Neural progenitor cell (in vitro differentiated cells): ENCODE measurements around the gene PKP3. TPM values are rescaled to one million over a fixed set of nuclear protein-coding genes. Genes with fewer than 3 reads are reported as not detected.
"Not testable (repeated sequence)": the region's sequence is repeated elsewhere in the genome, so short reads cannot be mapped to it uniquely, and the experiment has no call there.

ENCODE experiments used
- DNase-seq: peaks from one replicate; pipeline ENCODE4 v3.0.0-alpha.2; 2016; ENCODE audit warnings: low spot score
- H2AFZ ChIP-seq: fragments of 200-600 bp; sonication (generic); replicated peaks from 2 replicates; pipeline ENCODE4 v1.6.1; 2016; ENCODE audit warnings: antibody characterized with exemption
- H3F3A ChIP-seq: fragments of 200-600 bp; sonication (generic); 2 replicates; pipeline ENCODE4 v1.6.1; 2016; ENCODE audit warnings: antibody characterized with exemption, low read depth
- H3K27ac ChIP-seq: fragments of 200-600 bp; sonication (generic); 2 replicates; pipeline ENCODE4 v1.5.1; 2016; ENCODE audit warnings: mild to moderate bottlenecking
- H3K27me3 ChIP-seq: fragments of 200-600 bp; sonication (generic); 2 replicates; pipeline ENCODE4 v1.6.1; 2016; ENCODE audit warnings: mild to moderate bottlenecking, moderate library complexity
- H3K36me3 ChIP-seq: fragments of 200-600 bp; sonication (generic); 2 replicates; pipeline ENCODE4 v1.5.1; 2016
- H3K4me1 ChIP-seq: fragments of 200-600 bp; sonication (generic); 2 replicates; pipeline ENCODE4 v1.6.1; 2016; ENCODE audit warnings: mixed run types
- H3K4me2 ChIP-seq: fragments of 200-600 bp; sonication (generic); 2 replicates; pipeline ENCODE4 v1.6.1; 2016
- H3K4me3 ChIP-seq: fragments of 200-600 bp; sonication (generic); 2 replicates; pipeline ENCODE4 v1.5.1; 2016
- H3K79me2 ChIP-seq: fragments of 200-600 bp; sonication (generic); 2 replicates; pipeline ENCODE4 v1.6.1; 2016; ENCODE audit warnings: low read depth
- H3K9ac ChIP-seq: fragments of 200-600 bp; sonication (generic); 2 replicates; pipeline ENCODE4 v1.6.1; 2016
- H3K9me3 ChIP-seq: fragments of 200-600 bp; sonication (generic); 2 replicates; pipeline ENCODE4 v1.5.1; 2016; ENCODE audit warnings: low read depth
- H4K20me1 ChIP-seq: fragments of 200-600 bp; sonication (generic); 2 replicates; pipeline ENCODE4 v1.6.1; 2016; ENCODE audit warnings: low read depth
- H3K27ac Mint-ChIP-seq: 3 replicates; pipeline ENCODE4 v1.8.0; 2021; ENCODE audit warnings: mixed read lengths
- H3K27me3 Mint-ChIP-seq: 2 replicates; pipeline ENCODE4 v1.8.0; 2022; ENCODE audit warnings: low read depth, mild to moderate bottlenecking, inconsistent platforms, moderate library complexity, mixed read lengths; ENCODE audit not compliant: insufficient read depth
- H3K36me3 Mint-ChIP-seq: 3 replicates; pipeline ENCODE4 v1.8.0; 2021; ENCODE audit warnings: mixed read lengths
- H3K4me1 Mint-ChIP-seq: 3 replicates; pipeline ENCODE4 v1.8.0; 2021; ENCODE audit warnings: mixed read lengths
- H3K4me3 Mint-ChIP-seq: 3 replicates; pipeline ENCODE4 v1.8.0; 2021; ENCODE audit warnings: mild to moderate bottlenecking, moderate library complexity, mixed read lengths
- H3K9me3 Mint-ChIP-seq: 3 replicates; pipeline ENCODE4 v1.8.0; 2020; ENCODE audit warnings: mixed read lengths
- EZH2 ChIP-seq: fragments of 200-600 bp; sonication (generic); IDR thresholded peaks from 2 replicates; pipeline ENCODE4 v1.6.1; 2017; ENCODE audit warnings: antibody characterized with exemption, mild to moderate bottlenecking, moderate library complexity
- EZH2phosphoT487 ChIP-seq: fragments of 200-600 bp; sonication (generic); IDR thresholded peaks from 2 replicates; pipeline ENCODE4 v1.6.1; 2017; ENCODE audit warnings: antibody characterized with exemption
- total RNA-seq: library from RNA; depleted of rRNA; stranded (reverse); fragments of >200 nt; gene quantifications from 2 replicates; pipeline ENCODE4 v1.2.3, GENCODE V29; 2015; ENCODE audit warnings: low replicate concordance
- TF ChIP-seq, protein P1 (sequence below): fragments of 200-600 bp; sonication (generic); IDR thresholded peaks from 2 replicates; pipeline ENCODE4 v1.5.1; 2017; ENCODE audit warnings: antibody characterized with exemption, mild to moderate bottlenecking

PKP3 gene
- total RNA-seq, 1 donor from 2014 or later = 8.5 TPM

DNA sequence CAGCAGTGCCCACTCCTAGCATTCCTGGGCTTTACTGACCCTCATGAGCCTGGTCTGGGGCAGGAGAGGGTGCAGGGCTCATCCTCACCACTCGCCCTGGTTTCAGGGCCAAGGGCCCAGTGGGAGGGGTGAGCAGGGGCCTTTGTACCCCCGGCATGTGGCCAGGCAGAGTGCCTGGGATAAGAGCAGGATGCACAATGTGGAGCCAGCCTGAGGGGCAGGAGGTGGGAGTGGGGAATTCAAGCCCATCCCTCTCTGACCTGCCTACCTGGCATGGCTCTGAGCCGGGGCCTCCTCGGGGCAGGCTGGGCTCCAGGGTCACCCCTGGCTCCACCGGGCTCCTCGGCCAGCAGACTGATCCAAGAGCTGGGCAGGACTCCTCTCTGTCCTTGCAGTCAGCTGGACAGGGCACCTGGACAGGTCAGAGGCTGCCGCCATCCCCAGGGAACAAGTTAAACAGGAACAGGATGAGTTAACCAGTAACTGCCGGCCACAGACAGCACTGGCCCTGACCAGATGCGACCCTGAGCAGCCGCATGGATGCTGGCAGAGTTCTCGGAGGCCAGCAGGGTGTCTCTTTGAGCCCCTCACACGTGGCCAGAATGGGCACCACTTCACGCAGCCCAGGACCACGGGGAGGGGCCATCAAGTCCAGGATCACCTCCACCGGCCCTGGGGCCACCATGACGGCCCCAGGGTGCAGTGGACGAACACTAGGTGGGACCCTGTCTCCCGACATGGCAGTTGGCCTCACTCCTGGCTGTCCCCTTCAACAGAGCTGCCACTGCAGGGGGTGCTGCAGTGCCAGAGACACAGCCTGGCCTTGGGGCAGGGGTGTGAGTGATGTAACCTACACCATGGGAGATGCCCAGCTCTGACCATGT is 15.8 kb downstream of the PKP3 start:
- Histone ChIP-seq H2AFZ (no peak overlapping the region), H4K20me1 (no peaks in the 10 kb centered on the region), H3K9ac (no peak overlapping the region), H3K36me3 (no peaks in the 10 kb centered on the region), H3K4me1 (no peaks in the 10 kb centered on the region), H3K9me3 (no peaks in the 10 kb centered on the region), H3K4me2 (no peak overlapping the region), H3K27ac (no peak overlapping the region), H3K4me3 (no peak overlapping the region), H3K27me3 (peaks cover 25% of the 10 kb centered on the region), H3F3A (peaks cover 4% of the 10 kb centered on the region), H3K79me2 (no peaks in the 10 kb centered on the region)
- Mint-ChIP-seq H3K4me1 (no peaks in the 10 kb centered on the region), H3K27me3 (peaks cover 15% of the 10 kb centered on the region), H3K27ac (no peak overlapping the region), H3K9me3 (no peaks in the 10 kb centered on the region), H3K36me3 (no peaks in the 10 kb centered on the region), H3K4me3 (no peak overlapping the region)
- no peak for DNase-seq
- TF ChIP-seq EZH2 = no peak
- no peak for TF ChIP-seq EZH2phosphoT487
- TF ChIP-seq, protein P1, sequence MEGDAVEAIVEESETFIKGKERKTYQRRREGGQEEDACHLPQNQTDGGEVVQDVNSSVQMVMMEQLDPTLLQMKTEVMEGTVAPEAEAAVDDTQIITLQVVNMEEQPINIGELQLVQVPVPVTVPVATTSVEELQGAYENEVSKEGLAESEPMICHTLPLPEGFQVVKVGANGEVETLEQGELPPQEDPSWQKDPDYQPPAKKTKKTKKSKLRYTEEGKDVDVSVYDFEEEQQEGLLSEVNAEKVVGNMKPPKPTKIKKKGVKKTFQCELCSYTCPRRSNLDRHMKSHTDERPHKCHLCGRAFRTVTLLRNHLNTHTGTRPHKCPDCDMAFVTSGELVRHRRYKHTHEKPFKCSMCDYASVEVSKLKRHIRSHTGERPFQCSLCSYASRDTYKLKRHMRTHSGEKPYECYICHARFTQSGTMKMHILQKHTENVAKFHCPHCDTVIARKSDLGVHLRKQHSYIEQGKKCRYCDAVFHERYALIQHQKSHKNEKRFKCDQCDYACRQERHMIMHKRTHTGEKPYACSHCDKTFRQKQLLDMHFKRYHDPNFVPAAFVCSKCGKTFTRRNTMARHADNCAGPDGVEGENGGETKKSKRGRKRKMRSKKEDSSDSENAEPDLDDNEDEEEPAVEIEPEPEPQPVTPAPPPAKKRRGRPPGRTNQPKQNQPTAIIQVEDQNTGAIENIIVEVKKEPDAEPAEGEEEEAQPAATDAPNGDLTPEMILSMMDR = no peak

DNA sequence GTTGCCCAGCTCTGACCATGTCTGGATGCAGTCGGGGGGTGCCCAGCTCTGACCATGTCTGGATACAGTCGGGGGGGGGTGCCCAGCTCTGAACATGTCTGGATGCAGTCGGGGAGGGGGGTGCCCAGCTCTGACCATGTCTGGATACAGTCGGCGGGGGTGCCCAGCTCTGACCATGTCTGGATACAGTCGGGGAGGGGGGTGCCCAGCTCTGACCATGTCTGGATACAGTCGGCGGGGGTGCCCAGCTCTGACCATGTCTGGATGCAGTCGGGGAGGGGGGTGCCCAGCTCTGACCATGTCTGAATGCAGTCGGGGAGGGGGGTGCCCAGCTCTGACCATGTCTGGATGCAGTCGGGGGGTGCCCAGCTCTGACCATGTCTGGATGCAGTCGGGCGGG is 16.7 kb downstream of the PKP3 start:
- H3K4me1 ChIP-seq, H3K27ac Mint-ChIP-seq, H3K79me2 ChIP-seq, H3K4me3 Mint-ChIP-seq, H3K9ac ChIP-seq, H2AFZ ChIP-seq, DNase-seq, H3K4me1 Mint-ChIP-seq, H3K9me3 Mint-ChIP-seq, H3K4me2 ChIP-seq, H3K4me3 ChIP-seq, H3K9me3 ChIP-seq, H3F3A ChIP-seq, H3K36me3 ChIP-seq, H4K20me1 ChIP-seq, H3K36me3 Mint-ChIP-seq, H3K27ac ChIP-seq: not testable (repeated sequence)
- peaks cover 33% of the 10 kb centered on the region for H3K27me3 ChIP-seq
- peaks cover 24% of the 10 kb centered on the region for H3K27me3 Mint-ChIP-seq

DNA sequence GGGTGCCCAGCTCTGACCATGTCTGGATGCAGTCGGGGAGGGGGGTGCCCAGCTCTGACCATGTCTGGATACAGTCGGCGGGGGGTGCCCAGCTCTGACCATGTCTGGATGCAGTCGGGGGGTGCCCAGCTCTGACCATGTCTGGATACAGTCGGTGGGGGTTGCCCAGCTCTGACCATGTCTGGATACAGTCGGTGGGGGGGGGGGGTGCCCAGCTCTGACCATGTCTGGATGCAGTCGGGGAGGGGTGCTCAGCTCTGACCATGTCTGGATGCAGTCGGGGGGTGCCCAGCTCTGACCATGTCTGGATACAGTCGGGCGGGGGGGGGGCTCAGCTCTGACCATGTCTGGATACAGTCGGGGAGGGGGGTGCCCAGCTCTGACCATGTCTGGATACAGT is 17.5 kb downstream of the PKP3 start:
- H3K27ac Mint-ChIP-seq, H3K27ac ChIP-seq, H4K20me1 ChIP-seq, DNase-seq, H3K36me3 ChIP-seq, H3F3A ChIP-seq, H3K4me2 ChIP-seq, H3K4me3 Mint-ChIP-seq, H3K79me2 ChIP-seq, H3K4me3 ChIP-seq, H3K4me1 ChIP-seq, H3K9me3 ChIP-seq, H3K4me1 Mint-ChIP-seq, H2AFZ ChIP-seq, H3K36me3 Mint-ChIP-seq, H3K9me3 Mint-ChIP-seq, H3K9ac ChIP-seq: not testable (repeated sequence)
- H3K27me3 ChIP-seq = peaks cover 40% of the 10 kb centered on the region
- peaks cover 29% of the 10 kb centered on the region for H3K27me3 Mint-ChIP-seq

DNA sequence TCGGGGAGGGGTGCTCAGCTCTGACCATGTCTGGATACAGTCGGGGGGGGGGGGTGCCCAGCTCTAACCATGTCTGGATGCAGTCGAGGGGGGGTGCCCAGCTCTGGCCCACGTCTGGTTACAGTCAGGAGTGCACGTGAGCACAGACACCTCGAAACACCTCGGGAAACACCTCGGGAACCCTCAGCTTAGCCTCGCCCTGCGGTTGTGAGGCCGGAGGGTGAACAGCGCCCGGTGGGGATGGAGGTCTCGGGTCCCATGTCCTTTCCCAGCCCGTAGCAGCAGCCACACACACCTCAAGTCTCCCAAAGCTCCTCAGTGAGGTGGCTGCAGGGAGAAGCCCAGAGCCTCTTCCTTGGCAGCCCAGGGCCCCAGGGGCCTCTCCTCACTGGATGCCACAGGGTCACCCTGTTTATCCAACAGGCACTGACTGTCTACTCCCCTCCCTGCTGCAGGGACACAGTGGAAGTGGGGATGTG is 18.7 kb downstream of the PKP3 start:
- H3K9ac ChIP-seq = no peak overlapping the region
- Mint-ChIP-seq H3K9me3 (no peaks in the 10 kb centered on the region), H3K27ac (no peak overlapping the region), H3K27me3 (peaks cover 31% of the 10 kb centered on the region), H3K36me3 (no peaks in the 10 kb centered on the region), H3K4me1 (no peaks in the 10 kb centered on the region), H3K4me3 (no peak overlapping the region)
- H3K4me1 ChIP-seq = peaks cover 5% of the 10 kb centered on the region
- no peak overlapping the region for H3K4me2 ChIP-seq
- H3K79me2 ChIP-seq = no peaks in the 10 kb centered on the region
- H4K20me1 ChIP-seq = peaks cover 2% of the 10 kb centered on the region
- H3K27me3 ChIP-seq = peaks cover 43% of the 10 kb centered on the region
- H3K9me3 ChIP-seq = no peaks in the 10 kb centered on the region
- no peak overlapping the region for H3K27ac ChIP-seq
- no peak for DNase-seq
- H3K36me3 ChIP-seq = no peaks in the 10 kb centered on the region
- no peak overlapping the region for H3K4me3 ChIP-seq
- TF ChIP-seq, protein P1 = no peak
- no peak for TF ChIP-seq EZH2
- no peak for TF ChIP-seq EZH2phosphoT487
- no peak overlapping the region for H2AFZ ChIP-seq
- H3F3A ChIP-seq = peaks cover 2% of the 10 kb centered on the region
